GM19035 (cell line): ENCODE measurements around the gene VWCE.
"Not testable (repeated sequence)": the region's sequence is repeated elsewhere in the genome, so short reads cannot be mapped to it uniquely, and the experiment has no call there.

ENCODE experiments used
- ATAC-seq: cut with Tn5 transposase; IDR thresholded peaks from one replicate; pipeline ENCODE4 v1.9.1; 2021; ENCODE audit not compliant: unreplicated experiment

The VWCE gene

GRCh38 chr11:61219016-61219415 lies 76.1 kb downstream of the VWCE start:
- ATAC-seq: not testable (repeated sequence)

GRCh38 chr11:61218306-61218705 lies 76.8 kb downstream of the VWCE start:
- not testable (repeated sequence) for ATAC-seq

- not testable (repeated sequence) for ATAC-seq
These were observed 81.3 kb downstream of the VWCE start for GRCh38 chr11:61213711-61214324.

GRCh38 chr11:61212202-61212601 lies 82.9 kb downstream of the VWCE start:
- ATAC-seq: not testable (repeated sequence)

GRCh38 chr11:61211327-61211952 lies 83.7 kb downstream of the VWCE start:
- ATAC-seq: not testable (repeated sequence)

- ATAC-seq: not testable (repeated sequence)
These were observed 84.5 kb downstream of the VWCE start for GRCh38 chr11:61210629-61211028.
